PC-9 (cell line): ENCODE results near the gene SORCS2.

Source experiments
- EZH2 ChIP-seq: fragments of 200-600 bp; sonication (generic); IDR thresholded peaks from 2 replicates; pipeline ENCODE4 v1.8.0; 2017; ENCODE audit warnings: antibody characterized with exemption, low read depth
- TF ChIP-seq, protein P1 (sequence below): fragments of 200-600 bp; sonication (generic); conservative IDR thresholded peaks from 2 replicates; pipeline ENCODE4 v1.6.1; 2017; ENCODE audit warnings: mixed run types, antibody characterized with exemption, mild to moderate bottlenecking, moderate library complexity

- TF ChIP-seq, protein P1, sequence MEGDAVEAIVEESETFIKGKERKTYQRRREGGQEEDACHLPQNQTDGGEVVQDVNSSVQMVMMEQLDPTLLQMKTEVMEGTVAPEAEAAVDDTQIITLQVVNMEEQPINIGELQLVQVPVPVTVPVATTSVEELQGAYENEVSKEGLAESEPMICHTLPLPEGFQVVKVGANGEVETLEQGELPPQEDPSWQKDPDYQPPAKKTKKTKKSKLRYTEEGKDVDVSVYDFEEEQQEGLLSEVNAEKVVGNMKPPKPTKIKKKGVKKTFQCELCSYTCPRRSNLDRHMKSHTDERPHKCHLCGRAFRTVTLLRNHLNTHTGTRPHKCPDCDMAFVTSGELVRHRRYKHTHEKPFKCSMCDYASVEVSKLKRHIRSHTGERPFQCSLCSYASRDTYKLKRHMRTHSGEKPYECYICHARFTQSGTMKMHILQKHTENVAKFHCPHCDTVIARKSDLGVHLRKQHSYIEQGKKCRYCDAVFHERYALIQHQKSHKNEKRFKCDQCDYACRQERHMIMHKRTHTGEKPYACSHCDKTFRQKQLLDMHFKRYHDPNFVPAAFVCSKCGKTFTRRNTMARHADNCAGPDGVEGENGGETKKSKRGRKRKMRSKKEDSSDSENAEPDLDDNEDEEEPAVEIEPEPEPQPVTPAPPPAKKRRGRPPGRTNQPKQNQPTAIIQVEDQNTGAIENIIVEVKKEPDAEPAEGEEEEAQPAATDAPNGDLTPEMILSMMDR, result no peak
- no peak for TF ChIP-seq EZH2
Observed at GRCh38 chr4:7419961-7420660, 227.8 kb downstream of the SORCS2 start.
